Esophagus mucosa (tissue), 1 donor: ENCODE results near the gene DDX11. TPM values are rescaled to one million over a fixed set of nuclear protein-coding genes. Genes with fewer than 3 reads are reported as not detected.
"Not testable (repeated sequence)": the region's sequence is repeated elsewhere in the genome, so short reads cannot be mapped to it uniquely, and the experiment has no call there.

Source experiments
- ATAC-seq: fragments of 200-7000 bp; cut with Tn5 transposase; one replicate; pipeline ENCODE4 v1.9.1; 2020
- total RNA-seq: library from RNA; stranded (reverse); gene quantifications from one replicate; pipeline ENCODE4 v1.2.4, GENCODE V29; 2023
- donor health status: DM: yes; HTN: yes; CAD: no.

The DDX11 gene
- 17.7 TPM for total RNA-seq

DNA sequence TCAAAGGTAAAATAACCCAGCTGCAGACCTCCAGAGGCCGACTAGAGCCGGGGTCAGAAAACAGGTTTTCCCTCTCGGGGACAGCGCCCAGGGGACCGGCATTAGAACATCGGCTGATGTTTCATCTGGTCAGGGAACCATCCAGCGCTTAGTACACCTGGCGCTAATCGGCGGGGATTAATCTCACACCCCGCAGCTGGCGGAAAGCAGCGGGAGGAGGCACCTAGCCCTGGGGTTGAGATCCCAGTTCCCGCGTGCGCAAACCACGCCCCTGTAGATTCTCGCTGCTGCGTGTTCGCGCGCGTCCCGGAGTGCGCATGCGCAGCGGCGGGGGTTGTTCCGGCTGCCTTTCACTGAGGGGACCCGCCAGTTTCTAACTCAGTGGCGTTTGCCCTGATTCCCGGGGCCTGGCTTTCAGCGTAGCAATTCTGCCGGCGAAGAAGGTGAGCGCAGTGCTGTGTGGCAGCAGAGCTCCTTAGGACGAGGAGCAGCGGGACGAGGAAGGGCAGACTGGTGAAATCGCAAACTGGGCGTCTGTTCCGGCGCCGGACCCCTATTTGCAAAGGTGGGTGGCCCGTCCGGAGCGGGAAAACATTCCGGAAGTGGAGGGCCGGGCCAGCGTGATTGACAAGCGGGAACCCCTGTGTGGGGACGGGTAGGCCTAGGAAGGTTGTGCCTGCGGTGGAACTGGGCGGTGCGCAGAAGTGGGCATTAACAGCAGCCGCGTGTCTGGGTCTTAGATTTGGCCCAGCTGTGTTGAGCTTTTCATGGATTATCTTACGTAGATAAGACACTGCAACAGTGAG lies at the start of gene DDX11:
DDX11 (plus strand) TSS at position 334 of the 806 bp plus-strand sequence. CDS start 4,534 bp downstream, outside the sequence.
- peak; percentile 90 for ATAC-seq

DNA sequence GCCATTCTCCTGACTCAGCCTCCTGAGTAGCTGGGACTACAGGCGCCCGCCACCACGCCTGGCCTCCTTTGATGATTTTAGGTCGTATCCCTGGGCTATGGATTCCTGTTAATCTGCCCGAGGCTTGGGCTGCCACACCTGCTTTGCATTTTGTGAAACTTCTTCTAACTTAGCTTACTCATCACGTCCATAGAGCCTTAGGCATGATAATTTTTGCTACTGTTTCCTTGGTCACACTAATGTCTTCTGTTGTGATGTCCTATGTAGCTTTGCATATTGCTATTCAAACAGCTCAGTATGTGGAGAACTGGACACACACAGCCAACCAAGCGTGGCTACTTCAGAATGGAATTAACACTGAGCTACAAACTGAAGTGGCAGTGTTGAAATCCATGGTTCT lies 47.5 kb upstream of the DDX11 start:
- ATAC-seq = no peak

DNA sequence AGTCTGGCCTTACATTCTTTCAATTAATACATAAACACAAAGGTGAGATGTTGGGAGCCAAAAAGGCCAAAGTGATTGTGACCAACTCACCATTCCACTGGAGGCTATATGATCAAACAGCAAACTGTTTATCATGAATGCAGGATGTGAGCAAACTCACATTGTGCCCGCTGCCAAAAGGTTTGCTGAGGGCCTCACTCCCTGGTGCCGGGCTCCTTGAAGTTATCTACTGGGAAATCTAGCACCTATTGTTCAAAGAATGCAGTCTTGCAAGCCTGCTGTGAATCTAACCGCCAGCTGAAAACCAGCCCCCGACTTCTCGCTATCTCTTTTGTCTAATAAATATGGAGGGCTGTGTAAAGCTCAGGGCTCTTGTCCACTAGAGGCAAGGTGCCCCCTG lies 46.7 kb upstream of the DDX11 start:
- ATAC-seq = not testable (repeated sequence)

DNA sequence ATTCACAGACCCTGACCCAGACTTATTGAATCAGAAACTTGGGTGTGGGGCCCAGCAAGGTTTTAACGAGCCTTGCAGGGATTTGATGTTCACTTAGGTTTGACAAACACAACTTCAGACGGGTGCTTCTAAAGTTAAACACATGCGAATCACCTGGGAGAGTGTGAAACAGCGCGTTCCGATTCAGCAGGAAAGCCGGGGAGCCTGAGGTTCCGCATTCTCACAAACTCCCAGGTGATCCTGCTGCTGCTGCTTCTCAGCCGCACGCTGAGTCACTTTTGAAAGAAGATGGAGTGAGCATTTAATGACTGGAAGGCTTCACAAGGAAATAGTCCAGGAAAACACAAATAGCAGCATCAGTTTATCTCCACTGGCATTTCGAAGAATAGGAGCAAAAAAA lies 44.2 kb upstream of the DDX11 start:
- ATAC-seq = no peak

DNA sequence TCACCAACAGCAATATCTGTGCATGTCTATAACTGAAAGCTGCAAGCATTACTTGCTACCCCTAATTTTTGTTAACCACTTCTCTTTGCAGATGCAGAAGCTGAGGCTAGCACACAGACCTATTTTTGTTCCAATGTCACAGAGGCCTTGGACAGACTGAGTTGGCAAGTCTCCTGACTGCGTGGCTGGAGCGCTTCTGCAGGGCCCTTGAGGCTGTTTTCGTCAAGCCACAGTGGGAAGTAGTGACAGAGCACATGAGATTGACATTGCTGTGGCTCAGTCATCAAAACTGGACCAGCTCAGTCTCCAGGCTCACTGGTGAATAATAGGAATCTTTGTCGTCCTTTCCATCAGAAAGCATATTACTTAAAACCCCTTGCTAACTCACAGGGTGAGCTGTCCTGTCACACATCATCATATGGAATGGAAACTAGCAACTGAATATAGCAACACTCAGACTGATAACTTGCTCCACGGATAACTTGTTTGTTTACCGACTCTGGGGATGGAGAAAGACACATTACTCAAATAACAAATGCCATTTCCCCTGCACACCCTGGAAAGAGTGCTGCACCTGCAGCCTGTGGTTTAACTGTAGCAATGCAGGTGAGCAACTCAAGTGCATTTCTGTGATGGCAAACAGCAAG lies 43.6 kb upstream of the DDX11 start:
- ATAC-seq = no peak

DNA sequence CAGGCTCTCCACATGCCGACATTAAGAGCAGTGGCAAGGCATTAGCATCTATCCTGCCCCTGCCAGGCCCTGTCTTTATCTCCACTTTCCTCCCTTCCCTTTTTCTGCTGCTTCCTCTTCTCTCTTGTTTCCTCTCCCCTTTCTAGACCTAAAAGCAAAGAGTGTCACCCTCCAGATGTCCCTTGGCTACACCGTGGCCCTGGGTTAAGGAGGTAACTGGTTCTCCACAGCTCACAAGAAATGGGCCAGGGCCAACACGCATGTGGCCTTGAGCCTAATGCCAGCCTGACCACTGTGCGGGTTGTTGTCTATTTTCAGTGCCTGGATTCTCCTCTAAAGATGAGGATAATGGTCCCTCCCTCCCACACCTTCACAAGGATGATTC lies 41.7 kb upstream of the DDX11 start:
- ATAC-seq = no peak

DNA sequence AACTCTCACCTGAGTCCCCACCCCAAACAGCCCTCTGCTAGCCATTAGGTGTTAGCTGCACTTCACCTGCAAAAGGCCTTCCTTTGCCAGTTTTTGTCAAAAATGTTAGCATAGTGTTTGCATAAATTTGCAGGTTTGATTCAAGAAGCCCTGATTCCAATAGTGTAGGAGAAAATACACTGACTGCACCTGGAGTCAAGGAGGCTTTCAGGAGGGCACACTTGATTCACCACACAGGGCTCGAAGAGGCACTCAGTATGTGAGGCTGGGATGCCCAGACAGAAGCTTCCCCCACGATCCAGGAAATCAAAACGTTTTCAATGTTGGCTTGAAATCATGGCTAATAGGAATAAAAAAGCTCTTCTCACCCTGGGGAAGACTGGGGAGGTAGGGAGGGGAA lies 40.5 kb upstream of the DDX11 start:
- ATAC-seq = no peak

DNA sequence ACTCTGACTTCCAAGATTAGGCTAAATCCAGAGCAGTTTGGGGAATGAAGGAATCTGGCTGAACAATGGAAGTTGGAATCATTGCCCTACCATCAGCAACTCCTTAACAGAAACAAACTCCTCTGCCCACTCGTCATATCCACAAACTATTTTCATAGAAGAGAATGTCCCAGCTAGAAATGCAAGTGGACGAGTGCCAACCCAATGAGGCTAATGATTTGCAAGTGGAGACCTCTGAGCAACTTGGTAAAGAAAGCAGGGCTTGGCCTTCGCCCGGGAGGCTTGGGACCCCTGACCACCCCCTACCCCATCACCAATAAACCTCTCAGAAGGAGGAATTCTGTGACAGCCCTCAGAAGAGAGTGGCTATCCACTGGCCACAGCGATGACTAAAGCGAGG lies 40.0 kb upstream of the DDX11 start:
- ATAC-seq = no peak

DNA sequence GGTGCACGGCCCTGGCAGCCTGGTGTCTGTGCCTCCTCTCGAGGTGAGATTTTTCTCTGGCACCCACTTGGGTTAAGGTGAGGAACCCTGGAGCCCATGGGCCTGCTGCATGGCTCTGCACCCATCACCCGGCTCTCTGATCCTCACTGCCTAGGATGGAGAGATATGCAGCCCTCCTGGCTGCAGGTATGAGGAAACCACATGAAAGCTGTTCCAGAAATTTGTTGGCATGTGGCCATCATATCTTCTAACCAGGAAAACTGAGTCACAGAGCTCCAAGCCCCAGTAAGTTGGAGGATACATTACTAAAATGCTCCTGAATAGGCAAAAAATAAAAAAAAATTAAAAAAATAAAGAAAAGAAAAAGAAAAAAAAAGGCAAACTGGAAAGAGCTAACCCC lies 39.3 kb upstream of the DDX11 start:
- no peak for ATAC-seq

DNA sequence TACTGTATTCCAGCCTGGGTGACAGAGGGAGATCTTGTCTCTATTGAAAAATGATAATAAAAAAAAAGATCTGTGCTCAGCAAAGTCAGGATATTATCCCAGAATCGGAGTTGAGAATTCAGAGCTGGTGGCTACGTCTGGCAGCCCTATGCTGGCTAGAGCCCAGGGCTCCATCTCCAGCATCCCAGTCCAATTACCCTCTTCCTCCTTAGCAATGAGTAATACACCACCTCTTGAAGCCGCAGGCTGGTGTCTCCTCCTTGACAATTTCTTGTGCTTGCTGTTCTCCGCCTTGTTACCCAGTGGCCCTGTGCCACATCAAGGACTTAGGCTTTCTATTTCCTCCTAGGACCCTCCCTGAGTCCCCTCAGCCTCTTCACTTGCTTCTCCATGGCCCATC lies 38.4 kb upstream of the DDX11 start:
- no peak for ATAC-seq

DNA sequence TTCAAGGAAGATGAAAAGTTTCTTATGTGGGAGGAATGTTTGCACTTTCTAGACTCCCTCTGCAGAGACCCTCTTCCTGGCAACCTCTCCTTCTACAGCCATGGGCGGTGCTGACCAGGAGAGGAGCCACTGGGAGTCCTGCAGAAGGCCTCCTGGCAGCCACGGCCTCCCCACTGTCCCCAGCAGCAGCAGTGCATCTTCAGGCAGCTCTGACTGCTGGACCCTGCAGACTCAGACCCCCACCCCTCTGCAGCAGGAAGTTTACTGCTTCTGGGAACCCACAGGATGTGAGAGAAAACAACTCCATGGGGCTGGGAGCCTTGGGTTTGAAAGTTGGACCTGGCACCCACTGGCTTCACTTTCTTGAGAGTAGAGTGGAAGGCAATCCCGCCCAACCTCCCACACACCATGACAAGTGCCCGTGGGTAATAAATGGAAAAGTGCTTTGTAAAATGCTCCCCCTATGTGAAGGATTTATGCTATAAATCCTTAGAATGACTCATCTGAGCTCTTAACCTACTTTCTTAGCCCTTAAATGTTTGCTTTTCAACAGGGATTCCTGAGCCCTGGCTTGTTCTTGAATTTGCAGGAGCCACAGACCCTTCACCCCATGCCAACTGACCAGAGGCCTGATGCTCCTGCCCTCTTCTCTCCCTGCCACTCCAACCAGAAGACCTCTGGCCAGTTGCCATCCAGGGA lies 37.5 kb upstream of the DDX11 start:
- no peak for ATAC-seq

DNA sequence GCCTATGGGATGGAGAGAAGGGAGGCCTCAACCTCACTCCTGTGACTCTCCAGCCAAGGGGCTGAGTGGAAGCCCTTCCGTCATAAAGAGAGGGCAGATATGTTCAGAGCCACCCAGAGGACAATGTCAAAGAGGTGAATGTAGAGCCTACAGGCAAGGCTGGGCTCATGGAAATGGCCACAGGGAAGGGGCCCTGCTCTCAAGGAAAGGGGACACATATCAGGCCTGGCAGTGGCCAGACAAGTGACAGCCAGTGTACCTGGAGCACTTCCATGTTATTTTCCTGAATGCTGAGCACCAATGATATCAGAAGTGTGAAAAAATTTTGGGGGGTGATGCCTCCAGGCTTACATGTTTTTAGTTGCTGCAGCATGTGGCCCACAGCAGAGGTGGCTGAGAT lies 36.6 kb upstream of the DDX11 start:
- no peak for ATAC-seq

DNA sequence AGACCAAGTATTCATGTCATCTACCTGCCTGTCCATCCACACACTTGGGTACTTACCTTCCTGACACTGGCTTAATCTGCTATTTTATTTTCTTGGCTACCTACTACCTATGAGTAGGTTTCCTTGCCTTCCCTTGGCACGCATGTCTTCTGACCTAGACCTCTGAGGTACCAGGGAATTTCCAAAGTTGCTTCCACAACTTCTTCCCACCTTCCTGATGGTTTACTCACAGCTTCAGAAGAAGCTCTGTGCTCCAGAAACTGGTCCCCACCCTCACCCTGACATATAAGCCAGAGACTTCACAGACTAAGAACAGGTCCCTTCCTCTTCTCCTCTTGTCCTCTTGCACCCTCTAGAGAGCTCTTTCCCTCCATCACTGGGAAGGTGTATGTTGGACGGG lies 35.7 kb upstream of the DDX11 start:
- no peak for ATAC-seq

DNA sequence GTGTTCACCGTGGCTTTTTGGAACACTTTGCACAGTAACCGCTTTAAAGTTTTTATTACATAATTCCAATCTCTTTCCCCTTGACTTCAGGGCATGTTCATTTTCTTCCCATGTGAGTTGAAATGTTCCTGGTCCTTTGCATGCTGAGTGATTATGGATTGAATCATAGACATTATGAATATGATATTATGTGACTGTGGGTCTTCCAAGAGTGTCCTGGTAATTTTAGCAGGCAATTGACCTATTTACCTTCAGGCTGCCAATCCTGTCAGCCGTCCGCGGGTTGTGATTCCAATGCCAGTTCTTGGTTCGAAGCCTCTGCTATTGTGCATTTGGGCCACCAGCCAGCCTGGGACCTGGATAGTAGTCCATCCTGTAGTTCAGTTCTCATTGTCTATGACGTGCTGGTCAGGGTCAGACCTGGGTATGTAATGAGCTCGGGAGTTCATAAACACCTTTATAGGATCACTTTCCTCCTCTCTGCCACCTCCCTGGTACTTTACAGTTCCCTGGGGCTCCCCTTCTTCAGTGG lies 32.6 kb upstream of the DDX11 start:
- no peak for ATAC-seq

DNA sequence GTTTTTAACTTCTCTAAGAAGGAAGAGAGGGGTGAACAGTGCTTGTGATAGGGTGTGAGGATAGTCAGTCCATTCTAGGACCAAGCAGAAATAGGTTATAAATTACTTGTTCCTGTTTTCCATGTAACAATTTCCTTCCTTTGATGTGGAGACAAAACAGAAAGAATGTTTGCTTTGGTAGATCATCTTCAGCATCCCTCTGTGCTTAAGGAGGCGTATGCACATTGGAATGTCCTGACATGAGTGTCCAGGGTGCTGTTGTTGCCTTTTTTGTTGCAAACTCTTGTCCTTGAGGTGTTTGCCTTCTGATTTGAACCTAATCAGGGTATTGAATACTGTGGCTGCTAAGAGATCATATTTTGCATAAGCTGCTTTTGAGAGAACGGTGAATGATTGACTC lies 23.5 kb upstream of the DDX11 start:
- not testable (repeated sequence) for ATAC-seq

DNA sequence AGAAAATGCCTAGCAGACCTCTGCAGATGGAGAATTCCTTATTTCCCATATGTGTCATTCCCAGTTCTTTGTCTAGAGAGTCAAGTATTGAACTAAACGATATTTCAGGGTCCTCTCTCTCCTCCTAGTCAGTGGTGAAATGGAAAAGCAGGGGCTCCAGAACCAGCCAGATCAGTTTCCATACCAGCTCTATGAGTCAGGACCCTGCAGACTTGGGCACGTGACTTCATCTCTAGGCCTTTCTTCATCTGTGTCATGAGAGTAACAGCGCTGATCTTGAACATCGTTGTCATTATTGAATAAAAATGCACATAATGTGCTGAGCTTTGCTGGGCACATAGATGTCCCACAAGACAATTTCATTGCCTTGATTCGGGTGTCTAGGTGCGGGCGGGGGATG lies 23.1 kb upstream of the DDX11 start:
- peak; percentile 34 for ATAC-seq

DNA sequence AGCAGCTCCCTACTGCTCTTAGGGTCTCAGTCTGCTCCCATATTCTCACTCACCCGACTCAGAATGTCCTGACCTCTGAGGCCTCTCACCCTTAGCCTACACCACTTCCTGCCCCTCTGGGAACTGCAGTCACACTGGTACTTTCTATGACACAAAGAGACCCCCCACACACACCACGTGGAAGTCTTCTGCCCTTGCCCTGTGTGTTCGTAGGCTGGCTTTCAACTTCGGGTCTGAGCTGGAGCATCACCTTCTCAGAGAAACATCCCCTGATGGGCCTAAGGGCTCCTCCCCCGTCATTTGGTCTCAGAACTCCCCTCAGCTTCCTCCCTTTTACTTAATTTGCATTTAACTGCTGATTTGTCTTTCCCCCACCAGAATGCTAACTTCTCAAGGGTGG lies 22.0 kb upstream of the DDX11 start:
- ATAC-seq = not testable (repeated sequence)

DNA sequence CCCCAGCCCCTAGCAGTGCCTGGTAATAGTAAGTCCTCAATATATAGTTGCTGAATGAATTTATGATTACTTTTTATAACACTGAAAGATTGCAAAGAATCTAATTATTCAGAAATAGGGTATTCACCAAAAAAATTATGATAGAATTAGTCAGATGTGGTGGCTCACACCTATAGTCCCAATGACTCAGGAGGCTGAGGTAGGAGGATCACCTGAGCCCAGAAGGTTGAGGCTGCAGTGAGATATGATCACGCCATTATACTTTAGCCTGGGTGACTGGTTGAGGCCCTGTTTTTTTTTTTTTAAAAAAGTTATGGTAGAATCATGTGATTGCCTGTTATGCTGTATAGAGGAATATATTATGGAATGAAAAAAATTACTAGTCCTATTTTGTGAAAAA lies 21.5 kb upstream of the DDX11 start:
- ATAC-seq = not testable (repeated sequence)

DNA sequence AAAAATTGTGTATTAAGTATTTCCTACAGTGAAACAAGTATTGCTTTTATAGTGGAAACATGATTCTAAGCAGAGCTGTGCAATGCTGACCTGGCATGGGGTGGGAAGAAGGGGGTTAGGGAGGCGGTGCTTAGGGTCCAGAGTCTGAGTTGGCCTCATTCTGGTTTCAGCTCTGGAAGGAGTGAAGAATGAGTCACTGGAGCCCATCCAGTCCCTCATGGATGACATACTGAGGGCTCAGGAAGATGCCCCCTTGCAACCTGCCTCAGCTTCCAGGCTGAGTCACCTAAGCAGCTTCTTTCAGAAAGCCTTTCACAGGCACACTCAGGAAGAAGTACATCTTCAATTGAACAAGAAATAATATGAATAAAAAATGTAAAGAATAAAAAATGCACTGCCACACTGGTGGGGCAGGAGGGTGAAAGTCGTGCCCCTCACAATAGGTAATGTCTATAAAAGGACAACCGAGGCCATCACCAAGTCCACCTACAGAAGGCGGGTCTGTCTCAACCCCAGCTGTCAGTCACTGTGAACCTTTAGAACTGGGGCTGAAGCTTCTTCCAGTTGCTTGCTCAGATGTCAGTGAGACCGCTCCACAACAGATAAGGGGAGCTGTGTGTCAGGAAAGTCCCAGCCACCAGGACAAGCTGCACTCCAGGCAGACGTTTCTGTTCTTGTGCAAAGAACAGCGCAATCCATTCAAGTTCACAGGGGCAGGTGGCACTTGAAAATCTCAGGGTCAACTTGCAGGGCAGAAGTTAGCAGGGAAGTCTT lies 20.8 kb upstream of the DDX11 start:
- ATAC-seq = not testable (repeated sequence)

DNA sequence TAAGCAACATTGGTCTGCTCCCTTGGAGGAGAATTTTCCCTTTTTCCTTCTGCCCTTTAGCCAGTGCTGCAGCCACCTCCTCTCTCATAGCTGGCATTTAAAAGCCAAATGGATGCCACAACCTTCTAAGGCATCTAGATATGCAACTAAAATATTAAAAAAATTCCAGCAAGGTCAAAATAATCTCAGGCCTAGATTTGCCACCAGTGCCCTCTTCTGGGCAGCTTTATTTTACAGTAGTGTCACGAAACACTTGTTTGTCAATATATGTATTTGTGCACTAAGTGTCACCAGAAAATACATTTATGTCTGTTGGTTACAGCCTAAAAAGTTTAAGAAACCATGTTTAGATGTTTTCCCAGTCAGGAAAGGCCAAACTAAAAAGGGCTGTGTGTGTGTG lies 19.7 kb upstream of the DDX11 start:
- not testable (repeated sequence) for ATAC-seq

DNA sequence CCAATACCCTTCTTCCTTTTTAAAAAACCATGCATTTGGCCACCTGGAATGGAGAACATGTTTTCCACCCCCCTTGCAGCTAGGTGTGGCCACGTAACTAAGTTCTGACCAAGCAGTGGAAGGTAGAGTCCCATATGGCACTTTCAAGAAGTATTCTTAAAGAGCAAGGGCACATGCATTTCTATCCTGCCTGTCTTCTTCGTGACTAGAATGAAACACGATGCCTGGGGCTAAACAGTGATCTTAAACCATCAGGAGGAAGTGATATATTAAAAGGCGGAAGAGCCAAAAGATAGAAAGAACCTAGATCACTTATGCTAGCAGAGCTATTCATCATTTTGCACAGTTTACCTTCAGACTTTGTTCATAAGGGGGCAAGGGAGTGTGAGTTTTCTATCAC lies 16.0 kb upstream of the DDX11 start:
- no peak for ATAC-seq

DNA sequence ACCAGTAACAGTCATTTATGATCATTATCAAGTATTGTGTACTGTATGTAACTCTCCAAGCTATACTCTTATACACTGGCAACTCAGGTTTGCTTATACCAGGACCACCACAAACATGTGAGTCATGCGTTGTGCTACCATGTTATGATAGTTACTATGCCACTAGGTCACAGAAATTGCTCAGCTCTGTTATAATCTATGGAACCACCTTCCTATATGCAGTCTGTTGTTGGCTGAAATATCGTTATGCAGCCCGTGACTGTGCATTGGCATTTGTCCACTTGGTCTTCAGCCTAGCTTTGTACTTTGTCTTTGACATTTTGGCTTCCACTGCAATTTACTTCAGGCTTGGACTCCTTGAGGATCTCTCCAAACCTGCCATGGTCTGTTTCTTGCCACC lies 7.5 kb upstream of the DDX11 start:
- peak; percentile 34 for ATAC-seq

DNA sequence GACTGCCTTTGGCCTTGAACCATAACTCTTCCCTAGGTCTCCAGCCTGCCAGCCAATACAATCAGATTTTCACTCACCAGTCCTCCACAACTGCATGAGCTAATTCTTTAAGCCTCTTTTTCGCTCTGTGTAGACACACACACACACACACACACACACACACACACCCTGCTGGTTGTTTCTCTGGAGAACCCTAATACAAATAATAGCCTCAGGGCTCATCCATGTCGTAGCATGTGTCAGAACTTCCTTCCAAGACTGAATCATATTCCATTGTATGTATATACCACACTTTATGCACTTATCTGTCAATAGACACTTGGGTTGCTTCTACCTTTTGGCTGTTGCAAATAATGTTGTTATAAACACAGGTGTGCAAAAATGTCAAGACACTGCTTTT lies 6.0 kb upstream of the DDX11 start:
- peak; percentile 95 for ATAC-seq
